Measurements from ENCODE around the gene PDGFA.

The PDGFA gene

GRCh38 chr7:503575-504111, 16.0 kb downstream of the PDGFA start:
- no peak for DNase-seq

- DNase-seq = no peak
Measured at GRCh38 chr7:502296-502695, 17.4 kb downstream of the PDGFA start.

- no peak for DNase-seq
Measured at GRCh38 chr7:501526-501925, 18.1 kb downstream of the PDGFA start.

- no peak for DNase-seq
Measured at GRCh38 chr7:500521-501420, 18.9 kb downstream of the PDGFA start.

GRCh38 chr7:499853-500485, 19.7 kb downstream of the PDGFA start:
- no peak for DNase-seq

- DNase-seq = no peak
Measured at GRCh38 chr7:498678-499641, 20.7 kb downstream of the PDGFA start.

- no peak for DNase-seq
Measured at GRCh38 chr7:497946-498655, 21.5 kb downstream of the PDGFA start.

- DNase-seq = no peak
Measured at GRCh38 chr7:497346-497745, 22.3 kb downstream of the PDGFA start.

GRCh38 chr7:496528-497295, 22.9 kb downstream of the PDGFA start:
- DNase-seq = no peak

- DNase-seq = no peak
Measured at GRCh38 chr7:495761-496321, 23.8 kb downstream of the PDGFA start.

GRCh38 chr7:495326-495725, 24.3 kb downstream of the PDGFA start:
- DNase-seq = no peak

- no peak for DNase-seq
Measured at GRCh38 chr7:494906-495305, 24.7 kb downstream of the PDGFA start.

GRCh38 chr7:494259-494687, 25.4 kb downstream of the PDGFA start:
- no peak for DNase-seq

GRCh38 chr7:493661-494251, 25.9 kb downstream of the PDGFA start:
- no peak for DNase-seq

GRCh38 chr7:492714-493065, 27.0 kb downstream of the PDGFA start:
- no peak for DNase-seq

GRCh38 chr7:491958-492713, 27.5 kb downstream of the PDGFA start:
- no peak for DNase-seq

- DNase-seq = no peak
Measured at GRCh38 chr7:491292-491957, 28.2 kb downstream of the PDGFA start.

- no peak for DNase-seq
Measured at GRCh38 chr7:490461-491291, 29.0 kb downstream of the PDGFA start.
